ENCODE measurements around the gene NMUR1. TPM values are rescaled to one million over a fixed set of nuclear protein-coding genes. Genes with fewer than 3 reads are reported as not detected.

The NMUR1 gene
- total RNA-seq, 4 donors from 2014 or later = 0.07 TPM; not detected in 3

- in situ Hi-C loops (cut with MboI; ENCODE audit: low sequenced_read_pairs in 4 of 4) = no loop called here
- no peak for ATAC-seq
Measured at GRCh38 chr2:231525248-231526163, 4.7 kb downstream of the NMUR1 start.

GRCh38 chr2:231524477-231525247 is 5.6 kb downstream of the NMUR1 start:
- TF ChIP-seq CTCF (IDR thresholded peaks at IDR 0.05 in 4 of 5, conservative IDR thresholded peaks at IDR 0.05 in 1 of 5) (no peak), POLR2A (IDR thresholded peaks at IDR 0.05) (no peak)
- Histone ChIP-seq H3K4me3 (no peak overlapping the region), H3K27ac (no peak overlapping the region), H3K36me3 (no peaks in the 10 kb centered on the region), H3K27me3 (peaks cover 0 to 2% (median 2%) of the 10 kb centered on the region in 3 donors), H3K4me1 (no peaks in the 10 kb centered on the region), H3K9me3 (no peaks in the 10 kb centered on the region)
- DNase-seq (no peak), ATAC-seq (no peak)
- in situ Hi-C loops (cut with MboI; ENCODE audit: low sequenced_read_pairs in 4 of 4) (no loop called here), intact Hi-C loops (cut with DNase I; ENCODE audit: low total_unique reads) (no loop called here)

More at GRCh38 chr2:231525248-231526163, 4.7 kb downstream of the NMUR1 start:
- no peak for DNase-seq
- Histone ChIP-seq H3K27ac (no peak overlapping the region), H3K9me3 (no peaks in the 10 kb centered on the region), H3K27me3 (peaks cover 4 to 7% (median 6%) of the 10 kb centered on the region in 3 donors), H3K36me3 (no peaks in the 10 kb centered on the region), H3K4me1 (no peaks in the 10 kb centered on the region), H3K4me3 (no peak overlapping the region)
- no peak for TF ChIP-seq POLR2A (IDR thresholded peaks at IDR 0.05)
- TF ChIP-seq CTCF (IDR thresholded peaks at IDR 0.05 in 4 of 5, conservative IDR thresholded peaks at IDR 0.05 in 1 of 5) = no peak
- intact Hi-C loops (cut with DNase I; ENCODE audit: low total_unique reads) = no loop called here

GRCh38 chr2:231523451-231524285 is 6.6 kb downstream of the NMUR1 start:
- H3K4me3 ChIP-seq = no peak overlapping the region
- intact Hi-C loops (cut with DNase I; ENCODE audit: low total_unique reads) (no loop called here), in situ Hi-C loops (cut with MboI; ENCODE audit: low sequenced_read_pairs in 4 of 4) (no loop called here)
- H3K36me3 ChIP-seq = no peaks in the 10 kb centered on the region
- no peaks in the 10 kb centered on the region for H3K9me3 ChIP-seq
- H3K4me1 ChIP-seq = no peaks in the 10 kb centered on the region
- H3K27ac ChIP-seq = no peak overlapping the region
- H3K27me3 ChIP-seq = no peaks in the 10 kb centered on the region
- no peak for ATAC-seq
- DNase-seq = no peak
- no peak for TF ChIP-seq POLR2A (IDR thresholded peaks at IDR 0.05)
- no peak for TF ChIP-seq CTCF (IDR thresholded peaks at IDR 0.05 in 4 of 5, conservative IDR thresholded peaks at IDR 0.05 in 1 of 5)

- intact Hi-C loops (cut with DNase I; ENCODE audit: low total_unique reads) = no loop called here
- in situ Hi-C loops (cut with MboI; ENCODE audit: low sequenced_read_pairs in 4 of 4) = no loop called here
- Histone ChIP-seq H3K4me1 (no peaks in the 10 kb centered on the region), H3K9me3 (no peaks in the 10 kb centered on the region), H3K36me3 (no peaks in the 10 kb centered on the region), H3K4me3 (no peak overlapping the region), H3K27me3 (no peaks in the 10 kb centered on the region), H3K27ac (no peak overlapping the region)
- no peak for TF ChIP-seq POLR2A (IDR thresholded peaks at IDR 0.05)
- TF ChIP-seq CTCF (IDR thresholded peaks at IDR 0.05 in 4 of 5, conservative IDR thresholded peaks at IDR 0.05 in 1 of 5) = no peak
- DNase-seq (no peak), ATAC-seq (no peak)
Measured at GRCh38 chr2:231522418-231523180, 7.6 kb downstream of the NMUR1 start.
